NOMO-1 treated with dmso at 0.1 percent for 144 hours (cell line): ENCODE data around the gene S100A11.
A peak's percentile ranks its signal among the peaks of the same experiment; 100 is the strongest.

ENCODE experiments used
- DNase-seq: peaks from one replicate; lab custom pipeline; 2025; ENCODE audit not compliant: unreplicated experiment; lab: John Stamatoyannopoulos, UW

The S100A11 gene

GRCh38 chr1:152039886-152040285, 3.1 kb upstream of the S100A11 start:
- no peak for DNase-seq

GRCh38 chr1:152039461-152039860, 2.7 kb upstream of the S100A11 start:
- DNase-seq, result no peak

- no peak for DNase-seq
These were observed 2.1 kb upstream of the S100A11 start for GRCh38 chr1:152038871-152039270.

- DNase-seq, result no peak
These were observed 1.1 kb downstream of the S100A11 start for GRCh38 chr1:152035539-152036266.

- peak; percentile 76 for DNase-seq
These were observed 1.9 kb downstream of the S100A11 start for GRCh38 chr1:152034654-152035538.

- DNase-seq, result no peak
These were observed 2.5 kb downstream of the S100A11 start for GRCh38 chr1:152034324-152034653.

- DNase-seq, result no peak
These were observed 6.9 kb downstream of the S100A11 start for GRCh38 chr1:152029929-152030211.

- DNase-seq, result peak; percentile 53
These were observed 7.5 kb downstream of the S100A11 start for GRCh38 chr1:152029144-152029928.

- DNase-seq, result no peak
These were observed 9.9 kb downstream of the S100A11 start for GRCh38 chr1:152026895-152027294.

GRCh38 chr1:152024223-152024622, 12.6 kb downstream of the S100A11 start:
- no peak for DNase-seq

- DNase-seq, result no peak
These were observed 13.6 kb downstream of the S100A11 start for GRCh38 chr1:152023221-152023620.

- no peak for DNase-seq
These were observed 14.3 kb downstream of the S100A11 start for GRCh38 chr1:152022474-152022873.

GRCh38 chr1:152021569-152021968, 15.2 kb downstream of the S100A11 start:
- no peak for DNase-seq

GRCh38 chr1:152020849-152021248, 16.0 kb downstream of the S100A11 start:
- DNase-seq, result no peak

GRCh38 chr1:152018537-152018936, 18.3 kb downstream of the S100A11 start:
- no peak for DNase-seq

GRCh38 chr1:152015766-152016165, 21.0 kb downstream of the S100A11 start:
- no peak for DNase-seq

GRCh38 chr1:152014943-152015342, 21.9 kb downstream of the S100A11 start:
- DNase-seq, result no peak

GRCh38 chr1:152013664-152014237, 23.1 kb downstream of the S100A11 start:
- peak; percentile 20 for DNase-seq

- no peak for DNase-seq
These were observed 27.1 kb downstream of the S100A11 start for GRCh38 chr1:152009691-152010090.

- DNase-seq, result no peak
These were observed 29.8 kb downstream of the S100A11 start for GRCh38 chr1:152007047-152007446.

- DNase-seq, result no peak
These were observed 31.4 kb downstream of the S100A11 start for GRCh38 chr1:152005360-152005912.
